Spinal cord (tissue), 10 donors: Measurements from ENCODE around the gene MTFR2. TPM values are rescaled to one million over a fixed set of nuclear protein-coding genes. Genes with fewer than 3 reads are reported as not detected.
"Not testable (repeated sequence)": the region's sequence is repeated elsewhere in the genome, so short reads cannot be mapped to it uniquely, and the experiment has no call there.

Experiments
- DNase-seq, 6 donors: peaks; one replicate each; pipeline versions ENCODE4 v3.0.0 to v3.0.0-alpha.2; 2013 to 2015; ENCODE audit warnings: low spot score in 6 of 6, low read depth in 4 of 6
- H3K27ac ChIP-seq: one replicate; pipeline ENCODE4 v1.5.1; 2013; ENCODE audit warnings: low read depth, low read length, control low read depth
- H3K27me3 ChIP-seq: one replicate; pipeline ENCODE4 v1.6.1; 2013; ENCODE audit warnings: low read length; ENCODE audit not compliant: control insufficient read depth, insufficient read depth
- H3K36me3 ChIP-seq: one replicate; pipeline ENCODE4 v1.6.1; 2013; ENCODE audit warnings: low read length; ENCODE audit not compliant: control insufficient read depth, insufficient read depth
- H3K4me1 ChIP-seq: one replicate; pipeline ENCODE4 v1.6.1; 2013; ENCODE audit warnings: low read length; ENCODE audit not compliant: control insufficient read depth, insufficient read depth
- H3K4me3 ChIP-seq: one replicate; pipeline ENCODE4 v1.5.1; 2013; ENCODE audit warnings: low read depth, low read length, control low read depth
- H3K9me3 ChIP-seq: one replicate; pipeline ENCODE4 v1.6.1; 2013; ENCODE audit warnings: low read length; ENCODE audit not compliant: control insufficient read depth, insufficient read depth
- WGBS: methylation state at CpG from one replicate; pipeline ENCODE4 v1.1.5; 2013; ENCODE audit warnings: missing lambda C conversion rate; ENCODE audit not compliant: insufficient coverage; 5-methylcytosine and 5-hydroxymethylcytosine counted together
- polyA plus RNA-seq, 2 donors: library from polyadenylated mRNA; unstranded; fragments of 120-200 nt; gene quantifications; one replicate each; pipeline ENCODE4 v1.2.1, GENCODE V29; 2013; ENCODE audit not compliant: insufficient read length in 2 of 2
- total RNA-seq, 2 donors: library from RNA; depleted of rRNA in 1 of 2; stranded (reverse); fragments of 120-200 nt in 1 of 2; fragments of >200 nt in 1 of 2; gene quantifications; one replicate each; pipeline versions ENCODE4 v1.2.3 to v1.2.4, GENCODE V29; 2013 to 2014
- donor health status: healthy.

Gene MTFR2
- total and polyA plus RNA-seq, 4 donors, result 0.66 to 1.4 (median 1.0) TPM

- not testable (repeated sequence) for H3K9me3 ChIP-seq, H3K27ac ChIP-seq, H3K27me3 ChIP-seq, DNase-seq, H3K4me3 ChIP-seq, H3K4me1 ChIP-seq, H3K36me3 ChIP-seq
- WGBS, result 100% methylated on average over 1 of the region's 4 CpGs
These were observed 25.1 kb downstream of the MTFR2 start for GRCh38 chr6:136224974-136225373.

DNA sequence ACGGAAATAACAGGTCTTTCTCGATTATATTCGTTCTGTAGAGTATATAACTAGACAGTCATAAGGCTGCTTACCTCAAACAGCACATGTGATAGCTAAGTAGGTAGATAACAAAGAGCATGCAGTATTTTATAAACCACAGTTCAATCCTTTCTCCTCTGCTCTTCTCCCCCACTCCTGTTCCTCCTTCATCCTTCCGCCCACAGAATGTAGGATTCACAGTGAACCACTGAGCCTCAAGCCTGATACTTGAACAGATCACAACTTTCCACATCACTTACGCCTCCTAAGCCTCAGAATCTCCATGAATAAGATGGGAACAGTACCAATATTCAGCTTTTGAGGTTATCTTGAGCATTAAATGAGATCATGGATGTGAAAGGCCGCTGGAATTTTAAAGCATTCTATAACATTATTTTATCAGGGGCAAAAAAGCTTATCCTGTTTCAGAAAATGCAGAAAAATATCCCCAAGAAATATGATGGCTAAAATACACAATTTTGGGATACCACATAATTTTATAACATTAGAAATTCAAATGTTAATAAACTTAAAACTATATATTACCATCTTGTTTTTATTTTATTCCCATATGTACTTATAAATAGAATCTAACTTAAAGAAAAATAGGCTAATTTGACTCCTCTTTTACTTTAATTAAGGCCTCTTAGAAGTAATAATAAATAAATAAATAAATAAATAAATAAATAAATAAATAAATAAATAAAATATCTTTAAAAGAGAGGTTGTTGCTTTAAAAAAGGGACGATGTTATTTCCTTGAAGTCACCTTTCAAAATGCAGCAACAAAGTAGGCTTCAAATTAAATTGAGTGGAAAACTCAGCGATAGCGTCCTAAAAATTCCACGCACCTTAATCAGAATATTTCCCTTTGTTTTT, 33.4 kb downstream of the MTFR2 start:
- Histone ChIP-seq H3K27ac (no peak overlapping the region), H3K4me1 (no peaks in the 10 kb centered on the region), H3K9me3 (peaks cover 3% of the 10 kb centered on the region), H3K27me3 (no peaks in the 10 kb centered on the region), H3K36me3 (no peaks in the 10 kb centered on the region), H3K4me3 (no peak overlapping the region)
- WGBS, result 100% methylated on average over 1 of the region's 10 CpGs
- no peak for DNase-seq

GRCh38 chr6:136213853-136214252, 36.3 kb downstream of the MTFR2 start:
- H3K4me1 ChIP-seq, result no peaks in the 10 kb centered on the region
- H3K9me3 ChIP-seq, result no peaks in the 10 kb centered on the region
- H3K36me3 ChIP-seq, result no peaks in the 10 kb centered on the region
- no peak for DNase-seq
- H3K27me3 ChIP-seq, result no peaks in the 10 kb centered on the region
- H3K4me3 ChIP-seq, result no peak overlapping the region
- H3K27ac ChIP-seq, result no peak overlapping the region

DNA sequence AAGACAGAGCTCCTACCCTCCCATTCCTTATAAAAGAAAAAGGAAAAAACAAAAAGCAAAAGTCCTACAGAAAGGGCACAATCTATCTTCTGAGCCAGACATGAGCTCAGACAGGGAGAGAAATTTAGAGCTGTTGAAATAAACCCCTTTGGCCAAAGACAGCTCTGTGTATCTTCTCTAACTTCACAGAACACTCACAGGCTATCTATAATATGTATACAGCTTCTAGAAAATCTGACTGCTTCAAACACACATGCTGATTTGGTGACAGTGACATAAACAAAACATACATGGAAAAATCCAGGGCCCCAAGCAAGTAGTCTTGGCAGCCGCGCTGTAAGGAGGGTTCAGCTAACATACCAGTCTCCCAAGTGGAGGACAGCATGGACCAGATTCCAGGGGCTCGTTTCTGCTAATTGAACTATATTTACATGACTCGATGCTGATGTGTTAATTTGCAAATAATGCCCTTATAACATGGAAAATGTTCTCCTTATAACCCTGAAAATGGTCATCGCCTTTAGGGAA, 37.0 kb downstream of the MTFR2 start:
- H3K27me3 ChIP-seq, result no peaks in the 10 kb centered on the region
- H3K9me3 ChIP-seq, result no peaks in the 10 kb centered on the region
- no peaks in the 10 kb centered on the region for H3K4me1 ChIP-seq
- no peaks in the 10 kb centered on the region for H3K36me3 ChIP-seq
- DNase-seq, result no peak
- no peak overlapping the region for H3K4me3 ChIP-seq
- WGBS, result 64% methylated on average over 3 of the region's 5 CpGs
- H3K27ac ChIP-seq, result no peak overlapping the region

- no peak for DNase-seq
- H3K27ac ChIP-seq, result no peak overlapping the region
- H3K4me1 ChIP-seq, result no peaks in the 10 kb centered on the region
- H3K36me3 ChIP-seq, result no peaks in the 10 kb centered on the region
- H3K27me3 ChIP-seq, result no peaks in the 10 kb centered on the region
- no peak overlapping the region for H3K4me3 ChIP-seq
- H3K9me3 ChIP-seq, result no peaks in the 10 kb centered on the region
- no CpG with 5 or more reads among the region's 2 CpGs for WGBS
These were observed 37.5 kb downstream of the MTFR2 start for GRCh38 chr6:136212608-136213007.

DNA sequence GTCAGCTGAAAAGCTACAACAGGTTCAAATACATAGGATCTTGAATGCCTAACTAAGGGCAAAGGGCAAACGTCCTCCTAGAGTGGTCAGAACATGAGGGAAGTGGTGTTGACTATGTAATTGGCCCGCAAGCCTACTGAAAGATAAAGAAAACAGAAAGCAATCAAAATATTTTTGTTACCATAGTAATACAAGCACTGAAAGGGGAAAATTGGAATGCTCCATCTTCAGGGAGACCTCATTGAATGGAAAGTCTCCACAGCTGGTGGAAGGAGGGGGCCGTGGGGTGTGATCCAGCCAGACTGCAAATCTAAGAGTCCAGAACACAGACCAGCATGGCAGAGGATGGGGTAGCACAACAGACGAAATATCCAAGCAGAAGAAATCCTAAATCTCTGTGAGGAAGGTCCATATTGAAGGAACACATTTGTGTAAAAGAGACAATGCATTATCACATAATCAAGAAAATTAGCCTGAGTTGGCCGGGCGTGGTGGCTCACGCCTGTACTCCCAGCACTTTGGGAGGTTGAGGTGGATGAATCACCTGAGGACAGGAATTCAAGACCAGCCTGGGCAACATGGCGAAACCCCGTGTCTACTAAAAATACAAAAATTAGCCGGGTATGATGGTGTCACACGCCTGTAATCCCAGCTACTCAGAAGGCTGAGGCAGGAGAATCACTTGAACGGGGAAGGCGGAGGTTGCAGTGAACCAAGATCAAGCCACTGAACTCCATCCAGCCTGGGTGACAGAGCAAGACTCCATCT, 39.5 kb downstream of the MTFR2 start:
- DNase-seq, result no peak
- no peak overlapping the region for H3K4me3 ChIP-seq

DNA sequence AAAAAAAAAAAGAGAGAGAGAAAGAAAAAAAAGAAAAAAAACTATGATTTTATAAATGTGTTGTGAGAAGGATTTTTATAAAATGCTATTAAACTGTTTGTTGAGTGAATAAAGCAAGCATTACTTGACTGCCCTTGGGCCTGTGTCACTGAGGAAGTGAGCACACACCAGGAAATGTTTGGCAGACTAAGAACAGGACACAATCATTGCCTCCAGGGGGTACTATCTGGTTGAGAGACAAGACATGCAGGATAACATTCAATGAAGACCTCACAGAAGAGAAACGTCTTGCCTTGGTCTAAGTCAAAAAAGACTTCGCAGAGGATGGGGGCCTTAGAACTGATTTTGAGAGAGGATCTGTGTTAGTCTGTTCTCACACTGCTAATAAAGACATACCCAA, 40.6 kb downstream of the MTFR2 start:
- Histone ChIP-seq H3K9me3 (no peaks in the 10 kb centered on the region), H3K4me3 (no peak overlapping the region), H3K36me3 (no peaks in the 10 kb centered on the region), H3K4me1 (no peaks in the 10 kb centered on the region), H3K27me3 (no peaks in the 10 kb centered on the region), H3K27ac (no peak overlapping the region)
- DNase-seq, result no peak
- no CpG with 5 or more reads among the region's 2 CpGs for WGBS

More for the DNA sequence above, 39.5 kb downstream of the MTFR2 start:
- 98% methylated on average over 8 of the region's 13 CpGs for WGBS
- no peaks in the 10 kb centered on the region for H3K36me3 ChIP-seq
- no peaks in the 10 kb centered on the region for H3K9me3 ChIP-seq
- no peaks in the 10 kb centered on the region for H3K4me1 ChIP-seq
- no peaks in the 10 kb centered on the region for H3K27me3 ChIP-seq
- H3K27ac ChIP-seq, result no peak overlapping the region

- WGBS, result 96% methylated on average over 2 of the region's 4 CpGs
- Histone ChIP-seq H3K4me3 (no peak overlapping the region), H3K9me3 (no peaks in the 10 kb centered on the region), H3K27me3 (no peaks in the 10 kb centered on the region), H3K27ac (no peak overlapping the region), H3K36me3 (no peaks in the 10 kb centered on the region), H3K4me1 (no peaks in the 10 kb centered on the region)
- no peak for DNase-seq
These were observed 41.3 kb downstream of the MTFR2 start for GRCh38 chr6:136208783-136209182.

GRCh38 chr6:136201732-136202131, 48.4 kb downstream of the MTFR2 start:
- no peaks in the 10 kb centered on the region for H3K4me1 ChIP-seq
- no peaks in the 10 kb centered on the region for H3K9me3 ChIP-seq
- no peak overlapping the region for H3K4me3 ChIP-seq
- no peaks in the 10 kb centered on the region for H3K27me3 ChIP-seq
- WGBS, result no CpG with 5 or more reads among the region's 5 CpGs
- H3K27ac ChIP-seq, result no peak overlapping the region
- DNase-seq, result peak in 2 of 6 donors; percentile 13 to 40
- H3K36me3 ChIP-seq, result no peaks in the 10 kb centered on the region
